Suppressor macrophage treated with lipopolysaccharide for 4 hours (primary cell): Measurements from ENCODE around the gene BLVRB.
"Not testable (repeated sequence)": the region's sequence is repeated elsewhere in the genome, so short reads cannot be mapped to it uniquely, and the experiment has no call there.

ENCODE experiments used
- DNase-seq: peaks from one replicate; pipeline ENCODE4 v3.0.0-alpha.2; 2020

BLVRB gene

DNA sequence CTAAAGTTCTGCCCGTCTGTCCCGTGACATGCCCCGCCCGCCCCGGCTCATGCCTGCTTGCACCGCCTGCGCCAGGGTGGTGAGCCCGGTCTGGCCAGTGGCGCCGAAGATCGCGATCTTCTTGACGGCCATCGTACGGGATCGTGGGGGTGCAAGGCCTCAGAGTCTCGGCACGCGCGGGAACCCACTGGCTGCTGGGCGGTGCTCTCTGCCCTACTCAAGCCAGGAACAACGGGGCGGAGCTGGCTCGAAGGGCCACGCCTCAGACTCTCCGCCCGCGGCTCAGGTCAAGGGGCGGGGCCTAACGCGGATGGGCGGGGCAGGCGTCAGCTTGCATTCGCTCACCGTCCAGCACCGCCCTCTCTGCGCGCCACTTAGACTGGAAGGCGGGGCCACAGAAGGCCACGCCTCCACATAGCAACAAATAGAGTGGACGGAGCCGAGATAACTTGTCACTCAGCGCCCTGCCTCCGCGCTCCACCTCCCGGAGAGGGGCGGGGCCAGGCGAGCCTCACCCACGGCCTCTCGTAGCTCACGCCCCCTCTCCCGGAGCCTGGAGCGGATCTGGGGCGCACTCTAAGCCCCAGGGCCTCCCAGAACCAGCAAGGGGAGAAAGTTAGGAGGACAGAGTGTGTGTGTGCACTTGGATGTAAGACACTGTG lies at the start of gene BLVRB:
Gene BLVRB, minus strand, starts transcription at position 189 of the 662 bp plus-strand sequence. Its CDS starts 57 bp downstream, at position 132.
- DNase-seq: peak; percentile 100

DNA sequence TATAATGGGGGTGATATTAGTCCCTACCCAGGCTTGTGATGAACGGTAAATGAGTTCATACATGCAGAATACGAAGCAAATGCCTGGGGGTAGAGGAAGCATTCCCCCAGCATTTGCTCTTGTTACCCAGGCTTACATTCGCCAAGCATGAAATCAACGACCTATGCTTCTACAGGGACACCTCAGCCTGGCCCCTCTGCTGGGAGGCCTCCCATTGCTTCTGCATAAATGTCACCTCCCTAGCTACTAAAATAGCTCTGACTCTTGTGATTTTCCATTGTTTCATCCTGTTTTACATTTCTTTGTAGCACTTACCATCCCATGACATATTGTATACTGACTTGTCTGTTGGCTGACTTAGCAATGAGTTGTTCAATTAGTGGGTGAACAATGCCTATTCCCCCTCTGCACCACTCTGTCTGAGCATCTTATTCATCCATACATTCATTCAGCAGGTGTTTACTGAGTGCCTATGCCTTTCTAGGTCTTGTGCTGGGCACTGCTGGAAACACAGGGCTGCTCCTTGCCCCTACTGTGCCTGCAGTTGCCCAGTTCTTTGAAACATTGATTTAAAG lies 48.3 kb upstream of the BLVRB start:
- DNase-seq: no peak

DNA sequence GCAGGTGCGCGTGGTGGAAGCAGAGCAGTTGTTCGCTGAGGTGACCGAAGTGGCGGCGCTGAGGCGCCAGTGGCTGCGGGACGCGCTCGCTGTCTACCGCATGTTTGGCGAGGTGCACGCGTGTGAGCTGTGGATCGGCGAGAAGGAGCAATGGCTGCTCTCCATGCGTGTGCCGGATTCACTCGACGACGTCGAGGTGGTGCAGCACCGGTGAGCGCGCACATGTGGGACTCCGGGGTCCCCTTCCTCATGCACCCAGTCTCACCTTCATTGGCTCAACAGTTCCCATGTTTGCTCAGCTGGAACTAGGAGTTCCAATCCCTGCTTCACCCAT lies 47.8 kb upstream of the BLVRB start:
- no peak for DNase-seq

DNA sequence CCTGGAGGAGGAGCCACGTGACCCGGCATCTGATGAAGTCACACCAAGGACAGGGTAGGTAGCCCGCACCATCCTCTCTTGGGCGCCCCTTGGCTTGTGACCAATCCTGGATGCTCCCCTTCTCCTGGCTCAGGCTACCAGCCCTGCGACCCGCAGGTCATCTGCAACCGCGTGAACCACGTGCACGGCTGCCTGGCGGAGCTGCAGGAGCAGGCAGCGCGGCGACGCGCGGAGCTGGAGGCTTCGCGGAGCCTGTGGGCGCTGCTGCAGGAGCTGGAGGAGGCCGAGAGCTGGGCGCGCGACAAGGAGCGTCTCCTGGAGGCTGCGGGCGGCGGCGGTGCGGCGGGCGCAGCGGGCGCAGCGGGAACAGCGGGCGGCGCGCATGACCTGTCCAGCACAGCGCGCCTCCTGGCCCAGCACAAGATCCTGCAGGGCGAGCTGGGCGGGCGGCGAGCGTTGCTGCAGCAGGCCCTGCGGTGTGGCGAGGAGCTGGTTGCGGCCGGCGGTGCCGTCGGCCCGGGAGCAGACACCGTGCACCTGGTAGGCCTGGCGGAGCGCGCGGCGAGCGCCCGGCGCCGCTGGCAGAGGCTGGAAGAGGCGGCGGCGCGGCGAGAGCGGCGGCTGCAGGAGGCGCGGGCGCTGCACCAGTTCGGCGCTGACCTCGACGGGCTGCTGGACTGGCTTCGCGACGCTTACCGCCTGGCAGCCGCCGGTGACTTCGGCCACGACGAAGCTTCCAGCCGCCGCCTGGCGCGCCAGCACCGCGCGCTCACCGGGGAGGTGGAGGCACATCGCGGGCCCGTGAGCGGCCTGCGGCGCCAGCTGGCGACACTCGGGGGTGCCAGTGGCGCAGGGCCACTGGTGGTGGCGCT lies 47.2 kb upstream of the BLVRB start:
- DNase-seq: no peak

DNA sequence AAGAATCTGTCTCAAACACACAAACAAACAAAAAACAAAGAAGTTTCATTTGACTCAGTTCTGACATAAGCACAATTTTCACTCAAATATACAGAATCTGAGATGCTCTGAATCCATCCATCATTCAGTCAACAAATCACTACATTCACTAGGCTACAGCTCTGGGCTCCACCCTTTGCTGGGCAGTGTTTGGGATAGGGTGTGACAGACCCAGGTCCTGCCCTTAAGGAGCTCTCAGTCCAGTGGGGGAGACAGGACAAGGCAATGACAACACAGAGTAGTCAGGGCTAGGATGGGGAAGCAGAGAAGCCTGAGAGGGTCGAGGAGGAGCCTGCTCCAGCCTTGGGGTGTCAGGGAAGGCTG lies 46.5 kb upstream of the BLVRB start:
- no peak for DNase-seq

DNA sequence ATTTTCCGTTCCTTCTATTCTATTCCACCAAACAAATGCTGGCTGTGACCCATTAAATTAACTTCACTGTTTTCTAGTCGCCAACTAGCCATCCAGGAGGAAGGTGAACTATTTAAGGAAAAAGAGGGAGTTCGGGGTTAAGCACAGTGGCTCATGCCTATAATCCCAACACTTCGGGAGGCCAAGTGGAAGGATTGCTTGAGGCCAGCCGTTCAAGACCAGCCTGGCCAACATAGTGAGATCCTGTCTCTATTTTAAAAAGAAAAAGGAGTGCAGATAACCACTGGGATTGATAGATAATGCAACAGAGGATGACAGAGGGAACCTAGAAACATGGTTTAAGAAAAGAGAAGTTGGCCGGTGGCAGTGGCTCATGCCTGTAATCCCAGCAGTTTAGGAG lies 45.9 kb upstream of the BLVRB start:
- no peak for DNase-seq

DNA sequence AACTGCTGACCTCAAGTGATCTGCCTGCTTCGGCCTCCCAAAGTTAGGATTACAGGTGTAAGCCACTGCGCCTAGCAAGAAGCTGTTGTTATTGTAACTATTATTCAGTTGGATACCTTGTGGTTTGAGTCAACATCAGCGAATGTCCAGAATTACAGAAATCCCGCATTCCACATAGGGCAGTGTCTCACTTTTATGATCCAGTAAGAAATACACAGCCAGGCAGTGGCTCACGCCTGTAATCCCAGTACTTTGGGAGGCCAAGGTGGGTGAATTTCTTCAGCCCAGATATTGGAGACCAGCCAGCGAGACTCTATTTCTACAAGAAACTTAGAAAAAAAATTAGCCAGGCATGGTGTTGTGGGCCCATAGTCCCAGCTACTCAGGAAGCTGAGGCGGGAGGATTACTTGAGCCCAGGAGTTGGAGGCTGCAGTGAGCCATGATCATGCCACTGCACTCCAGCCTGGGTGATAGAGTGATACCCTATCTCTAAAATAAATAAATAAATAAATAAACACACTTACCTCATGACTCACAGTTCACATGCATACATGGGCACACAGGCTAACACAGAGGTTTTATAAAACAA lies 45.1 kb upstream of the BLVRB start:
- no peak for DNase-seq

DNA sequence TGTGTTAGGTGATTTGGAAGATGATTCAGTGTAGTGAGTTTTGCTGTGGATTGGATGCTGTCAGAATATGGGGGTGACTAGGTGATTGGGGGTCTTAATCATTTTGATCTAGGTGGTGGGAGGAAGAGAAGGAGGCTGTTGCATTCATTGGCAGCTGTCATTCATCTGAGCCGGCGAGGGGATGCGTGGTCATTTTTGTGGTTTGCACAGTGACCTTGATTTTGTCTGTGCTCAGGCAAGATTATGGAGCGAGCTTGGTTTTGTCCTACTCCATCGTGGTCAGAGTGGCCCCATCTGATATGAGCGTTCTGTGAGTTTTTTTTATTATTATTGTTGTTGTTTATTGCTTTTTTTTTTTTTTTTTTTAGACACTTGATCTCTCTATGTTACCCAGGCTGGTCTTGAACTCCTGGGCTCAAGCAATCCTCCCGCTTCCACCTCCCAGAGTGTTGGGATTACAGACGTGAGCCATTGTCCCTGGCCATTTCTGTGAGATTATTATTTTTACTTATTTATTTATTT lies 43.3 kb upstream of the BLVRB start:
- no peak for DNase-seq

DNA sequence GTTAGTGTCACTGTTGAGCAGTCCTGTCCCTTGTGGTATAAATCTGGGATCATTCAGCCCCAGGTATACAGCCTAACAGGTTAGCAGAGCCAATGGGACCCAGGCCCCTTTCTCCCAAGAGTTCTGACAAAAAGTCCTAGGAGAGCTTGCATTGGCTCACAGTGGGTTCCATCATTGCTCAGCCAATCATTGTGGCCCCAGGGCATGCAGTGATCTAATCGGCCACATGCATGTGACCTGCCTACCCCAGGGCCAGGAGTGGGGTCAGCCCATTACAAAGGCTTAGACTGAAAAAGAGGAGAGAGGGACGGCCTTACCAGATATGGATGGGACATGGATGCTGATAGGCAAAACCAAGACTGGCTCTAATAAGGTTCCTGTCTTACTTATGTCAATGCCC lies 42.3 kb upstream of the BLVRB start:
- DNase-seq: no peak

DNA sequence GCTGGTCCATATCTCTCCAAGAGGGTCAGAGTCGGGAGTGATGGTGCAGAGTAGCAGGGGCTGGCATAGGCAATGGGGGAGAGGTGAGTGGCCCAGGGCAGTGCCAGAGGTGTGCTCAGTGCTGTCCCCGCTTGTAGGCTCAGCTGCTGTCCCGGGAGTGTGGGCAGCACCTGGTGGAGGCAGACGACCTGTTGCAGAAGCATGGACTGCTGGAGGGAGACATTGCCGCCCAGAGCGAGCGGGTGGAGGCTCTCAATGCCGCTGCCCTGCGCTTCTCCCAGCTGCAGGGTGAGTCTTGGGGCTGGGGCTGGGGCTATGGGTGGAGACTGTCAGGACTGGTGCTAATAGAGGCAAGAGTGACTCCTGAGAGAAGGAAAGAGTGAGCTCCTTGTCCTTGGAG lies 40.6 kb upstream of the BLVRB start:
- DNase-seq: no peak

DNA sequence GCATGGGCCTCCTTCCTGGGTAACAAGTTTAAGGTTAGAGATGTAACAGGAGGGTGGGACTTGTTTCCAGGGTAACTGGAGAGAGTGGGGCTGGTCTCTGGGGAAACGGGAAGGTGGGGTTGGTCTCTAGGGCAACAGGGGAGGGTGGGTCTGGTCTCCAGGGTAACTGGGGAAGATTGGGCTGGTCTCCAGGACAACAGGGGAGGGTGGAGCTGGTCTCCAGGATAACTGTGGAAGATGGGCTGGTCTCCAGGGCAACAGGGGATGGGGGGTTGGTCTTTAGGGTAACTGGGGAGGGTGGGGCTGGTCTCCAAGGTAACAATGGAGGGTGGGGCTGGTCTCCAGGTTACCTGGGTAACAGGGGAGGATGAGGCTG lies 37.8 kb upstream of the BLVRB start:
- no peak for DNase-seq

DNA sequence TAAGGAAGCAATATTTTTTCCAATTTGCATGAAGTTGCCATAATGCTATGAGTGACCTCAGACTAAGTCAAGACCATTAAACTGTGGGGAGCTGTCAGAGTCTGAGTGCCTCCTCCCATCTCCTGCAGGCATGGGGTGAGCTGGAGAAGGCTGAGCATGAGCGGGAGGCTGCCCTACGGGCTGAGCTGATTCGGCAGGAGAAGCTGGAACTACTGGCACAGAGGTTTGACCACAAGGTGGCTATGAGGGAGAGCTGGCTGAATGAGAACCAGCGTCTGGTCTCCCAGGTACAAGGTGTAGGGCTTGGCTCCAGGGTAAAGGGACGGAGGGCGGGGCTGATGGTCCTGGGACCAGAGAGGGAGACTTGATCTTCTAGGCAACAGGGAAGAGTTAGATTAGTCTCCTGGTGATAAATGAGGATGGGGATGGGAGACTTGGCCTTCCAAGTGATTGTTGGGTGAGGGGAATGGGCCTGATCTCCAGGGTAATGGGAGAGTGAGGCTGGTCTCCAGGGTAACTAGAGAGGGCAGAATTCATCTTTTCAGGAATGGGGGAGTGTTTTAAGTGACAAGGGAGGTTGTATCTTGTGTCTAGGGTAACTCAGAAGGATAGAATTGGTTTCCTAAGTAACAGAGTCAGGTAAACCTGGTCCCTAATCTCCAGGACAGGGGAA lies 37.2 kb upstream of the BLVRB start:
- no peak for DNase-seq

DNA sequence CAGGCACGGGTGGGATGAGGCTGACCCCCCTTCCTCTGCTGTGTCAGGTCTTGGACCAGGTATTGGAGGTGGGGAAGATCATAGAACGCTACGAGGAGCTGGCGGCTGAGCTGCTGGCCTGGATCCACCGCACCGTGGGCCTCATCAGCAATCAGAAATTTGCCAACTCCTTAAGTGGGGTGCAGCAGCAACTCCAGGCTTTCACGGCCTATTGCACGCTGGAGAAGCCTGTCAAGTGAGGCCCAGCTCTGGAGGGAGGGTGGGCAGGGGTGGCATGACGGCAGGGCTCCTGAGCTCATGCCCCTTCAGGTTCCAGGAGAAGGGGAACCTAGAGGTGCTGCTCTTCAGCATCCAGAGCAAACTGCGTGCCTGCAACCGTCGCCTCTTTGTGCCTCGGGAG lies 36.5 kb upstream of the BLVRB start:
- DNase-seq: no peak

DNA sequence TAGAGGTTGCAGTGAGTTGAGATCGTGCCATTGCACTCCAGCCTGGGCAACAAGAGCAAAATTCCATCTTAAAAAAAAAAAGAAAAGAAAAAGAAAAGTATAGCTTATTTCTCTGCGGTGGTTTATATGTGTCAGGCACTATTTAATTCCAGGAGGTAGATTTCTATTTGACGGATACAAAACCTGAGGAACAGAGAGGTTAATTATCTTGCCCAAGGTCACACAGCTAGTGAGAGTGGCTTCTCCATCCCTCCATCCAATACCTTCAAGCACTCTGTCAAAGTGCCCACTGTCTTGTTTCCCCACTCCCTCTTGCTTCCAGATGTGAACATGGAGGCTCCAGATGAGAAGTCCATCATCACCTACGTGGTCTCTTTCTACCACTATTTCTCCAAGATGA lies 36.1 kb upstream of the BLVRB start:
- DNase-seq: no peak

DNA sequence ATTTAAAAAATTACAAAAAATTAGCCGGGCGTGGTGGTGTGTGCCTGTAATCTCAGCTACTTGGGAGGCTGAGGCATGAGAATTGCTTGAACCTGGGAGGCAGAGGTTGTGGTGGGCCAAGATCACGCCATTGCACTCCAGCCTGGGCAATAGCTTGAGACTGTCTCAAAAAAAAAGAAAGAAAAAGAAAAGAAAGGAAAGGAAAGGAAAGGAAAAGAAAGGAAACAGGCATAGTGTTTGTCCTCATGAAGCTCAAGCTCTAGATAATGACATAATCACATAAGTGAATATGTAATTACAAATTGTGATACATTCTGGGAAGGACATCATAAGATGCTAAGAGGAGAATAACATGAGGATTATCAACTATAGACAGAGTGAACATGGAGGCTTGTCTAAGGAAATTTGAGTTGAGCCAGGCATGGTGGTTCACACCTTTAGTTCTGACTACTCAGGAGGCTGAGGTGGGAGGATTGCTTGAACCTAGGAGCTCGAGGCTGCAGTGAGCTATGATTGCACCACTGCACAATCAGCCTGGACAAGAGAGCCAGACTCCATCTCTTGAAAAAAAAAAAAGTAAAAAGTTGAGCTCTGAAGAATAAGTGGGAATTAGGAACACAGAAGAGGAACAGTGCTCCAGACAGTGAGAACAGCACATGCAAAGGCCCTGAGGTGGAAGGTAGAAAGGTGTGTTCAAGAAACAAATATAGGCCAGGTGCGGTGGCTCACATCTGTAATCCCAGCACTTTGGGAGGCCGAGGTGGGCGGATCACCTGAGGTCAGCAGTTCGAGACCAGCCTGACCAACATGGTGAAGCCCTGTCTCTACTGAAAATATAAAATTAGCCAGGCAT lies 35.4 kb upstream of the BLVRB start:
- not testable (repeated sequence) for DNase-seq

DNA sequence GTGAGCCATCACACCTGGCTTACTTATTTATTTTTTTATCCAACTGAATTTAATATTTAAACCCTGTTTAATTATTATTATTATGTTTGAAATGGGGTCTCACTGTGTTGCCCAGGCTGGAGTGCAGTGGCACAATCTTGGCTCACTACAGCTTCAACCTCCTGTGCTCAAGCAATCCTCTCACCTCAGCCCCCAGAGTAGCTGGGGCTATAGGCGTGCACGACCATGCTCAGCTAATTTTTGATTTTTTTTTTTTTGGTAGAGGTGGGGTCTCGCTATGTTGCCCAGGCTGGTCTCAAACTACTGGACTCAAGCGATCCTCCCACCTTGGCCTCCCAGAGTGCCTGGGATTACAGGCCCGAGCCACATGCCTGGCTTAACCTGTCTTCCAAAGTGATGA lies 33.8 kb upstream of the BLVRB start:
- no peak for DNase-seq

DNA sequence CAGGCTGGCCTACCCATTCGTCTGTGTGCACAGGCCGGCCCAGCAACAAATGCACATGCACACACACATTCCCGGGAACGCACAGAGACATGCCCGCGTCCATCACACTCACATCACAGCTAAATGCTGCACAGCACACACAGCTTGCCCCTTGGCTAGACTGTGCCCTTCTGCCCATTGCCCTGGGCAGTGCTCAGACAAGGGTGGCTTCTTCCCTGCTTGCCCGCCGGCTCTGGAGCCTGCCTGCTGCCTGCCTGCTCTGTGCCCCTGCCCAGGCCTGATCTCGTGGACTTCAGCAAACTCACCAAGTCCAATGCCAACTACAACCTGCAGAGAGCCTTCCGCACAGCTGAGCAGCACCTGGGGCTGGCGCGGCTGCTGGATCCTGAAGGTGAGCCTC lies 31.7 kb upstream of the BLVRB start:
- no peak for DNase-seq

DNA sequence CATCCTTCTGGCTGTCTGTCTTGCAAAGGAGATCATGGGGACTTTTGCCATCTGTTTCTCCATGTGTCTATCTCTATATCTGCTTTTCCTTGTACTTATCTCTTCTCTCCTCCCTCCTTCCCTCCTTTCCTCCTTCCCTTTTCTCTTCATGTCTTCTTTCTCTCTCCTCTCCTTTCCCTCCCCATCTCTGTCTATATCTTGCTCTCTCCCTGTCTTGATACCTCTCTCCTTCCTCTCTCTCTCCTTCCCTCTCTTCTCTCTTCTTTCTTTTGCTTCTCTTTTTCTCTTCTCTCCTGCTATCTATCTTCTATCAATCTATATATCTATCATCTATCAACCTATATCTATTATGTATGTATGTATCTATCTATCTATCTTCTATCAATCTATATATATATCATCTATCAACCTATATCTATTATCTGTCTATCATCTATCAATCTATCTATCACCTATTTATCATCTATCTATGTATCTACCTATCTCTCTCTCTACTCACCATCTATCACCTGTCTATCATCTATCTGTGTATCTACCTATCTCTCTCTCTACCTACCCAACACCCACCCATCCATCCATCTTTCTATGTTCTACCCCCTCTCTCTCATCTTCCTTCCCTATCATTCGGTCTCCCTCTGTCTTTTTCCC lies 28.8 kb upstream of the BLVRB start:
- DNase-seq: no peak

DNA sequence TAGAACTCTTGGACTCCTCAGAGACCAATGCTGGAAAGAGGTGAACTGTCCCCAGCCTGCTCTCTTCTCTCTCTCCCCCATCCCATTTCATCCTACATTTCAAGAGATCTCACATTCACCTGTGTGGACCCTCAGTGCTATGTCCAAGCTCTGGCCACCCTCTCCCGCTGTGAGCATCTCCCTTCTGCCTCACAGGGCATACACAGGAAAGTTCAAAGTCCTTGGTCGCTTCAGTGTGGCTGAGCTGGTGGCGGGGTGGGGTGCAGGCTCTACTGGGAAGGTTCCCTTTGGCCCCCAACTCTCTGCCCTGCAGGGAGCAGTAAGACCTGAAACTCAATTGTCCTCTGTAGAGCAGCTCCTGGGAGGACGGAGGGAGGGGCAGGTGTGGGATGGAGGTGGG lies 28.2 kb upstream of the BLVRB start:
- no peak for DNase-seq

DNA sequence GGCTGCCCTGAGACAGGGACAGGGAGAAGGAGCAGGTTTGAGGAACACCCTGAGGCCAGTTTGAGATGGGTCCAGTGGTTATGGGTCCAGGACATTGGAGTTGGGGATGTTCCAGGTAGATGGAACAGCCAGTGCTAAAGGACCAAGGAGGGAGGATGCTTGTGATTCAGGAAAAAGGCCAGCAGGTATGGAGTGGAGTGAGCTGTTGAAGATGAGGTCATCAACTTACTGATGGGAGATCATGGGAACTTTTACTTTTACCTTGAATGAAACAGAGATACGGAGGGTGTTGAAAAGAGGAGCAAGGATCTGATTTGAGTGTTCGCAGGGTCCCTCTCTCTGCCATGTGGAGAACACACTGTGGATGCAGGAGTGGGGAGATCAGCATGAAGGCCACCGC lies 26.7 kb upstream of the BLVRB start:
- DNase-seq: no peak

DNA sequence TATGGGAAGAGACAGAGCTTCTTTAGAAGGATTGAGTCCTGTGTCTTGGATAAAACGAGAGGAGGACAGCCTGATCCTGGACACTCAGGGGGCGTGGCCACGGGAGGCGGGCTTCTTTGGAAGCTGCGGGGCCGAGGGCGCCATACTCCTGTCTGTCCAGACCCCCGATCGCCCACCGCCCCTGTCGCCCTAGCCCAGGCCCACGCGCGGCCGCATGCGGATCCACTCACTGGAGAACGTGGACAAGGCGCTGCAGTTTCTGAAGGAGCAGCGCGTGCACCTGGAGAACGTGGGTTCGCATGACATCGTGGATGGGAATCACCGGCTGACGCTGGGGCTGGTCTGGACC lies 24.3 kb upstream of the BLVRB start:
- DNase-seq: no peak

DNA sequence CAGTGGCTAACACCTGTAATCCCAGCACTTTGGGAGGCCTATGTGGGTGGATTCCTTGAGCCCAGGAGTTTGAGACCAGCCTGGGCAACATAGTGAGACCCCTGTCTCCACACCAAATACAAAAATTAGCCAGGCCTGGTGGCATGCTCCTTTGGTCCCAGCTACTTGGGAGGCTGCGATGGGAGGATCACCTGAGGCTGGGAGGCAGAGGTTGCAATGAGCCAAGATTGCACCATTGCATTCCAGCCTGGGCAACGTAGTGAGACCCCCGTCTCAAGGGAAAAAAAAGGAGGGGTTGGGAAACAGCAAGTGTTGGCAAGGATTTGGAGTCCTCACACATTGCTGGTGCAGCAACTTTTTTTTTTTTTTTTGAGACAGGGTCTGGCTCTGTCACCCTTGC lies 20.5 kb upstream of the BLVRB start:
- no peak for DNase-seq
